ENCODE measurements around the gene GOT1.

GOT1 gene

GRCh38 chr10:99433378-99434020 lies 3.1 kb upstream of the GOT1 start:
- DNase-seq (ENCODE audit: low read depth in 2 of 2): no peak

- no peak for DNase-seq (ENCODE audit: low read depth in 2 of 2)
These were observed 2.5 kb upstream of the GOT1 start for GRCh38 chr10:99432881-99433280.

GRCh38 chr10:99432047-99432446 lies 1.6 kb upstream of the GOT1 start:
- no peak for DNase-seq (ENCODE audit: low read depth in 2 of 2)

- no peak for DNase-seq (ENCODE audit: low read depth in 2 of 2)
These were observed 851 bp upstream of the GOT1 start for GRCh38 chr10:99431190-99431760.

- no peak for DNase-seq (ENCODE audit: low read depth in 2 of 2)
These were observed 341 bp downstream of the GOT1 start for GRCh38 chr10:99430116-99430450.

GRCh38 chr10:99429517-99430095 lies 818 bp downstream of the GOT1 start:
- no peak for DNase-seq (ENCODE audit: low read depth in 2 of 2)

- no peak for DNase-seq (ENCODE audit: low read depth in 2 of 2)
These were observed 2.7 kb downstream of the GOT1 start for GRCh38 chr10:99427566-99428190.

- DNase-seq (ENCODE audit: low read depth in 2 of 2): no peak
These were observed 3.7 kb downstream of the GOT1 start for GRCh38 chr10:99426689-99427088.

GRCh38 chr10:99425204-99425603 lies 5.2 kb downstream of the GOT1 start:
- DNase-seq (ENCODE audit: low read depth in 2 of 2): no peak

- DNase-seq (ENCODE audit: low read depth in 2 of 2): no peak
These were observed 5.8 kb downstream of the GOT1 start for GRCh38 chr10:99424656-99425055.

- no peak for DNase-seq (ENCODE audit: low read depth in 2 of 2)
These were observed 7.8 kb downstream of the GOT1 start for GRCh38 chr10:99422529-99423096.

- no peak for DNase-seq (ENCODE audit: low read depth in 2 of 2)
These were observed 9.1 kb downstream of the GOT1 start for GRCh38 chr10:99421233-99421739.

- no peak for DNase-seq (ENCODE audit: low read depth in 2 of 2)
These were observed 10.7 kb downstream of the GOT1 start for GRCh38 chr10:99419688-99420087.

- DNase-seq (ENCODE audit: low read depth in 2 of 2): no peak
These were observed 11.4 kb downstream of the GOT1 start for GRCh38 chr10:99418910-99419624.

- no peak for DNase-seq (ENCODE audit: low read depth in 2 of 2)
These were observed 18.3 kb downstream of the GOT1 start for GRCh38 chr10:99412099-99412498.

GRCh38 chr10:99411546-99411945 lies 18.9 kb downstream of the GOT1 start:
- no peak for DNase-seq (ENCODE audit: low read depth in 2 of 2)

- DNase-seq (ENCODE audit: low read depth in 2 of 2): no peak
These were observed 19.5 kb downstream of the GOT1 start for GRCh38 chr10:99410876-99411275.

GRCh38 chr10:99410146-99410545 lies 20.3 kb downstream of the GOT1 start:
- no peak for DNase-seq (ENCODE audit: low read depth in 2 of 2)

- no peak for DNase-seq (ENCODE audit: low read depth in 2 of 2)
These were observed 24.3 kb downstream of the GOT1 start for GRCh38 chr10:99406149-99406548.

- no peak for DNase-seq (ENCODE audit: low read depth in 2 of 2)
These were observed 26.8 kb downstream of the GOT1 start for GRCh38 chr10:99403674-99404073.

- DNase-seq (ENCODE audit: low read depth in 2 of 2): no peak
These were observed 30.8 kb downstream of the GOT1 start for GRCh38 chr10:99399664-99400063.

- DNase-seq (ENCODE audit: low read depth in 2 of 2): no peak
These were observed 34.0 kb downstream of the GOT1 start for GRCh38 chr10:99396471-99396870.
